Left lung (tissue), 10 donors: ENCODE data around the gene UBE2Q2. TPM values are rescaled to one million over a fixed set of nuclear protein-coding genes. Genes with fewer than 3 reads are reported as not detected.

ENCODE experiments used
- ATAC-seq: fragments of 200-7000 bp; cut with Tn5 transposase; one replicate; pipeline ENCODE4 v1.9.1; 2020; ENCODE audit warnings: moderate library complexity
- DNase-seq, 4 donors: peaks; one replicate each; pipeline ENCODE4 v3.0.0-alpha.2; 2013 to 2020
- H3K27ac ChIP-seq, 2 donors: fragments of 200-600 bp; sonication (generic) in 1 of 2; one replicate each; pipeline versions ENCODE4 v1.5.0 to v1.8.0; 2020 to 2021
- H3K27me3 ChIP-seq, 2 donors: fragments of 200-600 bp; sonication (generic) in 1 of 2; one replicate each; pipeline versions ENCODE4 v1.5.0 to v1.8.0; 2020 to 2021
- H3K36me3 ChIP-seq, 2 donors: fragments of 200-600 bp; sonication (generic) in 1 of 2; one replicate each; pipeline versions ENCODE4 v1.5.0 to v1.8.0; 2020 to 2021
- H3K4me1 ChIP-seq, 2 donors: fragments of 200-600 bp; one replicate each; pipeline ENCODE4 v1.8.0; 2021
- H3K4me3 ChIP-seq, 2 donors: fragments of 200-600 bp; sonication (generic) in 1 of 2; one replicate each; pipeline versions ENCODE4 v1.5.0 to v1.8.0; 2020 to 2021; ENCODE audit warnings: mild to moderate bottlenecking in 1 of 2
- H3K9me3 ChIP-seq, 2 donors: fragments of 200-600 bp; sonication (generic) in 1 of 2; one replicate each; pipeline versions ENCODE4 v1.5.0 to v1.8.0; 2020 to 2021
- intact Hi-C, 2 donors: fragments of 100-400 bp; cut with DNase I; formaldehyde crosslinking; loops; one replicate each; pipeline versions ENCODE4 v1.11.2 to v1.14.2; 2022
- polyA plus RNA-seq, 6 donors: library from polyadenylated mRNA; unstranded; fragments of 120-200 nt; gene quantifications; one replicate each; pipeline ENCODE4 v1.2.1, GENCODE V29; 2013; ENCODE audit not compliant: insufficient read length in 6 of 6
- total RNA-seq, 2 donors: library from RNA; stranded (reverse); fragmentation: NEBNext Ultra II Directional; extraction: Animal tissue kit (Norgen Biotek cat#: 25700); gene quantifications; one replicate each; pipeline ENCODE4 v1.2.1, GENCODE V29; 2021
- TF ChIP-seq, protein P1 (sequence below), 2 donors: fragments of 200-600 bp; sonication (generic) in 1 of 2; IDR thresholded peaks; one replicate each; pipeline versions ENCODE4 v1.5.0 to v1.8.0; 2021; ENCODE audit warnings: antibody characterized with exemption in 2 of 2
- donor health status: DM: no; HTN: yes; CAD: no.
- donor health status: DM: no; HTN: no; CAD: no.

The UBE2Q2 gene
- total and polyA plus RNA-seq, 8 donors: 30.4 to 64.6 (median 53.1) TPM

DNA sequence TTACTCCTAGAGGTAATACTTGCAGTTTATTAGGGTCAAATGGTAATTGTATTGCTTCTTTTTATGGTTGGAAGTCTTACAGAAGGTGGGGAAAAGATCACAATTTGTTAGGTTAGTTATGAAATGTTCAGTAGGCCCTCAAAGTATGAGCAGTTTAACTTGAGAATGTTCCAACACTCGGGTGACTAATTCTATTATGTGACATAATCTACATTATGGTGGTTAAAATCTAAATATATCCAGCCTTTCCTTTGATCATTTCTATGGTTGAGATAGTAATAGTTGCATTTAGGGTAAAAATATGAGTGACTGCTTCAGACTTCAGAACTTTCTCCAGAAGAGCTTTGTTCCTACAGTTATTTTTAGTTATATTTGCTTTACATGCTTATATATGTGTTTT is 40.8 kb downstream of the UBE2Q2 start:
- no peaks in the 10 kb centered on the region for H3K27me3 ChIP-seq
- peaks cover 0 to 21% of the 10 kb centered on the region in 2 donors for H3K36me3 ChIP-seq
- H3K27ac ChIP-seq: no peak overlapping the region
- no peak overlapping the region for H3K4me3 ChIP-seq
- no peak for DNase-seq
- intact Hi-C loops: no loop called here
- H3K4me1 ChIP-seq: no peaks in the 10 kb centered on the region
- ATAC-seq: no peak
- TF ChIP-seq, protein P1, sequence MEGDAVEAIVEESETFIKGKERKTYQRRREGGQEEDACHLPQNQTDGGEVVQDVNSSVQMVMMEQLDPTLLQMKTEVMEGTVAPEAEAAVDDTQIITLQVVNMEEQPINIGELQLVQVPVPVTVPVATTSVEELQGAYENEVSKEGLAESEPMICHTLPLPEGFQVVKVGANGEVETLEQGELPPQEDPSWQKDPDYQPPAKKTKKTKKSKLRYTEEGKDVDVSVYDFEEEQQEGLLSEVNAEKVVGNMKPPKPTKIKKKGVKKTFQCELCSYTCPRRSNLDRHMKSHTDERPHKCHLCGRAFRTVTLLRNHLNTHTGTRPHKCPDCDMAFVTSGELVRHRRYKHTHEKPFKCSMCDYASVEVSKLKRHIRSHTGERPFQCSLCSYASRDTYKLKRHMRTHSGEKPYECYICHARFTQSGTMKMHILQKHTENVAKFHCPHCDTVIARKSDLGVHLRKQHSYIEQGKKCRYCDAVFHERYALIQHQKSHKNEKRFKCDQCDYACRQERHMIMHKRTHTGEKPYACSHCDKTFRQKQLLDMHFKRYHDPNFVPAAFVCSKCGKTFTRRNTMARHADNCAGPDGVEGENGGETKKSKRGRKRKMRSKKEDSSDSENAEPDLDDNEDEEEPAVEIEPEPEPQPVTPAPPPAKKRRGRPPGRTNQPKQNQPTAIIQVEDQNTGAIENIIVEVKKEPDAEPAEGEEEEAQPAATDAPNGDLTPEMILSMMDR (IDR thresholded peaks at IDR 0.05): no peak
- H3K9me3 ChIP-seq: no peaks in the 10 kb centered on the region

- no peaks in the 10 kb centered on the region for H3K27me3 ChIP-seq
- no peaks in the 10 kb centered on the region for H3K9me3 ChIP-seq
- peaks cover 0 to 7% of the 10 kb centered on the region in 2 donors for H3K4me1 ChIP-seq
- TF ChIP-seq, protein P1 (IDR thresholded peaks at IDR 0.05): no peak
- H3K36me3 ChIP-seq: peaks cover 0 to 14% of the 10 kb centered on the region in 2 donors
- no peak overlapping the region for H3K4me3 ChIP-seq
- intact Hi-C loops: no loop called here
- H3K27ac ChIP-seq: no peak overlapping the region
- ATAC-seq (no peak), DNase-seq (no peak)
These were observed 43.9 kb downstream of the UBE2Q2 start for GRCh38 chr15:75887178-75887577.

GRCh38 chr15:75891895-75892294 is 48.6 kb downstream of the UBE2Q2 start:
- Histone ChIP-seq H3K4me1 (peaks cover 0 to 8% of the 10 kb centered on the region in 2 donors), H3K4me3 (no peak overlapping the region), H3K36me3 (no peaks in the 10 kb centered on the region), H3K9me3 (no peaks in the 10 kb centered on the region), H3K27ac (peak overlapping the region; percentile 25 to 49), H3K27me3 (no peaks in the 10 kb centered on the region)
- intact Hi-C loops: no loop called here
- ATAC-seq (peak; percentile 44), DNase-seq (no peak)
- TF ChIP-seq, protein P1 (IDR thresholded peaks at IDR 0.05): no peak

- intact Hi-C loops: no loop called here
- DNase-seq (no peak), ATAC-seq (no peak)
- Histone ChIP-seq H3K4me3 (no peak overlapping the region), H3K36me3 (peaks cover 0 to 5% of the 10 kb centered on the region in 2 donors), H3K4me1 (peaks cover 0 to 8% of the 10 kb centered on the region in 2 donors), H3K9me3 (no peaks in the 10 kb centered on the region), H3K27ac (no peak overlapping the region), H3K27me3 (no peaks in the 10 kb centered on the region)
- TF ChIP-seq, protein P1 (IDR thresholded peaks at IDR 0.05): no peak
These were observed 52.5 kb downstream of the UBE2Q2 start for GRCh38 chr15:75895731-75896130.

DNA sequence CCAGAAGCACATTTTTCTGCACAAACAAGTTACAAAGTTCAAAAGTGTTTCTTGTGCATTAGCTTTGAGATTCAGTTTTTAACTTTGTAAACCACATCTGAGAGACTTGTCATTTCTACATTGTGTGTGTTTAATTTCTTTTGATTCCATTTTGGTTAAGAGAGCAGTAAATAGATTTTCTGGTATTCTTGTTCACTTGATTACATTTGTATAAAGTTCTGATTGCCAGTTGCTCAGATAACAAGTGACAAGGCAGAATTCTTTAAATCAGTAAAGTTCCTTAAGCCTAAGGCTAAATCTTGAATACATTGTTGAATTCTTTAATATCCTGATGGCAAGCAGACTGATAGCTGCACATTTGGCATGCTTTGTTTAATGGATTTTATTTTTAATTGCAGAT is 57.3 kb downstream of the UBE2Q2 start:
- no peaks in the 10 kb centered on the region for H3K27me3 ChIP-seq
- DNase-seq (no peak), ATAC-seq (no peak)
- H3K36me3 ChIP-seq: peaks cover 0 to 5% of the 10 kb centered on the region in 2 donors
- no peaks in the 10 kb centered on the region for H3K9me3 ChIP-seq
- intact Hi-C loops: no loop called here
- H3K4me1 ChIP-seq: peaks cover 0 to 12% of the 10 kb centered on the region in 2 donors
- no peak overlapping the region for H3K27ac ChIP-seq
- no peak overlapping the region for H3K4me3 ChIP-seq
- TF ChIP-seq, protein P1 (IDR thresholded peaks at IDR 0.05): no peak
